Cardiac fibroblast (primary cell): ENCODE measurements around the gene SIGLEC15.

Source experiments
- DNase-seq, 2 donors: peaks; one replicate each; pipeline versions ENCODE4 v3.0.0 to v3.0.0-alpha.2; 2010; ENCODE audit warnings: low read depth in 2 of 2
- H3K4me3 ChIP-seq, 2 donors: replicated peaks in 1 of 2; 1 replicate in 1 of 2; 2 replicates in 1 of 2; pipeline ENCODE4 v1.5.1; 2011; ENCODE audit warnings: low read depth in 2 of 2, low read length in 2 of 2, mild to moderate bottlenecking in 2 of 2, moderate library complexity in 1 of 2
- TF ChIP-seq, protein P1 (sequence below): IDR thresholded peaks from one replicate; pipeline ENCODE4 v1.5.1; 2011; ENCODE audit warnings: low read depth, mild to moderate bottlenecking, low read length, inconsistent platforms

The SIGLEC15 gene

DNA sequence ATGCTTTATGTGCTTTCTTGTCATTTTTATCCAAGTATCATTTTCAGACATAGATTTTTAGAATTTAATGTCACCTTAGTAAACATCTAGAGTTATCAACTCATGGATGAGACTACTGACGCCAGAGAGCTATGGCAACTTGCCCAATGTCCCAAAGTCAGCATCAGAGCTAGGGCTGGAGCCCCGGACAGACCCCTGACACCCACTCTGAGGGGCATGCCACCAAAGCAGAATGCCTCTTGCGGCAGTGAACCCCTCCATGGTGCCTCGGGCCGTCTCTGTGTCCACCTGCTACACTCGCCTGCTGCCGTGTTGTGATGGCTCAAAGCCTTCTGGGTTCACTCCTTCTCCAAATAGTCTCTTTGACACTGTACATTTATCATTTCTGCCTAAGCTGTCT, 5.4 kb downstream of the SIGLEC15 start:
- no peak for DNase-seq
- no peak overlapping the region for H3K4me3 ChIP-seq
- TF ChIP-seq, protein P1, sequence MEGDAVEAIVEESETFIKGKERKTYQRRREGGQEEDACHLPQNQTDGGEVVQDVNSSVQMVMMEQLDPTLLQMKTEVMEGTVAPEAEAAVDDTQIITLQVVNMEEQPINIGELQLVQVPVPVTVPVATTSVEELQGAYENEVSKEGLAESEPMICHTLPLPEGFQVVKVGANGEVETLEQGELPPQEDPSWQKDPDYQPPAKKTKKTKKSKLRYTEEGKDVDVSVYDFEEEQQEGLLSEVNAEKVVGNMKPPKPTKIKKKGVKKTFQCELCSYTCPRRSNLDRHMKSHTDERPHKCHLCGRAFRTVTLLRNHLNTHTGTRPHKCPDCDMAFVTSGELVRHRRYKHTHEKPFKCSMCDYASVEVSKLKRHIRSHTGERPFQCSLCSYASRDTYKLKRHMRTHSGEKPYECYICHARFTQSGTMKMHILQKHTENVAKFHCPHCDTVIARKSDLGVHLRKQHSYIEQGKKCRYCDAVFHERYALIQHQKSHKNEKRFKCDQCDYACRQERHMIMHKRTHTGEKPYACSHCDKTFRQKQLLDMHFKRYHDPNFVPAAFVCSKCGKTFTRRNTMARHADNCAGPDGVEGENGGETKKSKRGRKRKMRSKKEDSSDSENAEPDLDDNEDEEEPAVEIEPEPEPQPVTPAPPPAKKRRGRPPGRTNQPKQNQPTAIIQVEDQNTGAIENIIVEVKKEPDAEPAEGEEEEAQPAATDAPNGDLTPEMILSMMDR = no peak

DNA sequence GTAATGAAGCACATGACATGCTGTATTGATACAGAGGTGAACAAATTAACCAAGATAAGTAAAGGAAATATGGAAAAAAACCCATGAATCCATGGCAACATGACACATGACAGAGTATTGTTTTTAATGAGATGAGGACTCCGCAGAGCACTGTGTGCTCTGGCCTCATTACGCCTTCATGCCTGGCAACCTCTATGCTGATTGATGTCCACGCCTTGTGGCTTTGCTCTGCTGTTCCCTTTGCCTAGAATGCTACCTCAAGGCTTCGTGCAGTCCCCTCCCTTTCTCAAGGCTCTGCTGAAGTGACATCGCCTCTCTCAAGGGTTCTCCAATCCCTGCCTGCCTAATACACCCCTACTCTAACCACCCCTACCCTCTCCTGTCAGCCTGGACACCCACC, 8.4 kb downstream of the SIGLEC15 start:
- DNase-seq = no peak
- no peak overlapping the region for H3K4me3 ChIP-seq
- TF ChIP-seq, protein P1 = no peak

GRCh38 chr18:45834306-45834705, 8.8 kb downstream of the SIGLEC15 start:
- TF ChIP-seq, protein P1 = no peak
- no peak for DNase-seq
- H3K4me3 ChIP-seq = no peak overlapping the region

GRCh38 chr18:45835057-45835636, 9.7 kb downstream of the SIGLEC15 start:
- TF ChIP-seq, protein P1 = no peak
- no peak overlapping the region for H3K4me3 ChIP-seq
- DNase-seq = no peak

DNA sequence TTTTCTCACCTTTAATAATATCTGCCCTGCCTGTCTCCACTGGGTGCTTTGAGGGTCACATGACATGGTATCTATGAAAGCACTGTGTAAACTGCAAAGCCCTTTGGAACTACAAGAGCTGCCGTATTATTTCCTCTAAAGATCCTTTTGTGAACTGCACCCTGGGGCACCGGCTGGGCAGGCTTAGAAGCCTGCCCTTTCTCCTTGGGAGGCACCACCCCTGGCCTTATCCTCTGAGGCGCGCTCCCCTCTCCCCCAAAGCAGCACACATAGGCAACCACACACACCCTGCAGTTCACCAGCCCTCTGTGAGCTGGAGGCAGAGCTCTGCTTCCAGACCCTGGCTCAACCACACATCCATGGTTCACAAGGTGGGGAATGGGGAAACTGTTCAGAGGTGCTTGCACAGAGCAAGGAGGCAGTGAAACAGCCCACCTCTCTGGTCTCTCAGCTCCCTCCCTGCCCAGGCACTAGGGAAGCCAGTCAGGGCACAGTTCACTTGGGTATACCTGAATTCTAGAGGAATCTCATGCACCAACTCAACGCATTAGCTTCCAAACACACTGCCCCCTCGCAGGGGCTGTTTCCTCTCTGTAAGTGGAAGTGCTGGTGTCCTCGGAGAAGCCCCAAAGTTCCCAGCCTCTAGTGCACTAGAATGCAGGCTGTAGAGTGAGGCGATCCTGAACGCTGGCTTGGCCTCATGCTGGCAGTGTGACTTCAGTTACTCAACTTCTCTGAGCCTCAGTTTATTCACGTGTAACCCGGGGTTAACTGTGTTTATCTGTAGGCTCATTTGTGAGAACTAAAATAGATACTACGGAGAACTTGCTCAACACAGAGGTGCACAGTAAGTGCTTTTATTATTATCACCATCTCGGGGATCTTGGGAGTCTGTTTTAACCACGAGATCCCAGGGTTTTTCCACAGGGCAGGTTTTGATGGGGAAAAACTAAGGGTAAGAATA, 11.0 kb downstream of the SIGLEC15 start:
- TF ChIP-seq, protein P1 = no peak
- no peak overlapping the region for H3K4me3 ChIP-seq
- no peak for DNase-seq

DNA sequence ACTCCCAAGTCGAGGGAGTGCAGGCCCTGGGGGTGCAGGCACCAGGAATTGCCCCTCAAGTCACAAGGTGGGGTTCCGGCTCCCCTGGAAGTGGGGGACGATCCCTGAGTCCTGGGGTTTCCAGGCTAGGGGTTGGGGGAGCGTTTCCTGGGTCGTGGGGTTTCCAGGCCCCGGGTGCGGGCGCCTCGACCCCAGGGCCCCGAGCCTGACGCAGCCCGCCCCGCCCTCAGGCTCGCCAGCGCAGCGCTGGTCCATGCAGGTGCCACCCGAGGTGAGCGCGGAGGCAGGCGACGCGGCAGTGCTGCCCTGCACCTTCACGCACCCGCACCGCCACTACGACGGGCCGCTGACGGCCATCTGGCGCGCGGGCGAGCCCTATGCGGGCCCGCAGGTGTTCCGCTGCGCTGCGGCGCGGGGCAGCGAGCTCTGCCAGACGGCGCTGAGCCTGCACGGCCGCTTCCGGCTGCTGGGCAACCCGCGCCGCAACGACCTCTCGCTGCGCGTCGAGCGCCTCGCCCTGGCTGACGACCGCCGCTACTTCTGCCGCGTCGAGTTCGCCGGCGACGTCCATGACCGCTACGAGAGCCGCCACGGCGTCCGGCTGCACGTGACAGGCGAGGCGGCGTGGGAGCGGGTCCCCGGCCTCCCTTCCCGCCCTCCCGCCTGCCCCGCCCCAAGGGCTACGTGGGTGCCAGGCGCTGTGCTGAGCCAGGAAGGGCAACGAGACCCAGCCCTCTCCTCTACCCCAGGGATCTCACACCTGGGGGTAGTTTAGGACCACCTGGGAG, 12.0 kb downstream of the SIGLEC15 start:
- TF ChIP-seq, protein P1 = no peak
- peak; percentile 62 for DNase-seq
- peak overlapping the region in 1 of 2 donors; percentile 28 for H3K4me3 ChIP-seq
